T-helper 22 cell (primary cell): ENCODE results near the gene RRP9.

Experiments used
- DNase-seq: peaks from one replicate; pipeline ENCODE4 v3.0.0-alpha.2; 2020; ENCODE audit warnings: low read depth

RRP9 gene

DNA sequence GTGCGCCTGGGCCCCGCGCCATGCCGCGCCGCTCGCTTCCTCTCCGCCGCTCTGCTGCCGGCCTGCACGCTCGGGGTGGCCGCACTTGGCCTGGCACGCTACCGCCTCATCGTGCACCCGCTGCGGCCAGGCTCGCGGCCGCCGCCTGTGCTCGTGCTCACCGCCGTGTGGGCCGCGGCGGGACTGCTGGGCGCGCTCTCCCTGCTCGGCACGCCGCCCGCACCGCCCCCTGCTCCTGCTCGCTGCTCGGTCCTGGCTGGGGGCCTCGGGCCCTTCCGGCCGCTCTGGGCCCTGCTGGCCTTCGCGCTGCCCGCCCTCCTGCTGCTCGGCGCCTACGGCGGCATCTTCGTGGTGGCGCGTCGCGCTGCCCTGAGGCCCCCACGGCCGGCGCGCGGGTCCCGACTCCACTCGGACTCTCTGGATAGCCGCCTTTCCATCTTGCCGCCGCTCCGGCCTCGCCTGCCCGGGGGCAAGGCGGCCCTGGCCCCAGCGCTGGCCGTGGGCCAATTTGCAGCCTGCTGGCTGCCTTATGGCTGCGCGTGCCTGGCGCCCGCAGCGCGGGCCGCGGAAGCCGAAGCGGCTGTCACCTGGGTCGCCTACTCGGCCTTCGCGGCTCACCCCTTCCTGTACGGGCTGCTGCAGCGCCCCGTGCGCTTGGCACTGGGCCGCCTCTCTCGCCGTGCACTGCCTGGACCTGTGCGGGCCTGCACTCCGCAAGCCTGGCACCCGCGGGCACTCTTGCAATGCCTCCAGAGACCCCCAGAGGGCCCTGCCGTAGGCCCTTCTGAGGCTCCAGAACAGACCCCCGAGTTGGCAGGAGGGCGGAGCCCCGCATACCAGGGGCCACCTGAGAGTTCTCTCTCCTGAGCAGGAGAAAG is 14.4 kb upstream of the RRP9 start:
- DNase-seq = no peak

DNA sequence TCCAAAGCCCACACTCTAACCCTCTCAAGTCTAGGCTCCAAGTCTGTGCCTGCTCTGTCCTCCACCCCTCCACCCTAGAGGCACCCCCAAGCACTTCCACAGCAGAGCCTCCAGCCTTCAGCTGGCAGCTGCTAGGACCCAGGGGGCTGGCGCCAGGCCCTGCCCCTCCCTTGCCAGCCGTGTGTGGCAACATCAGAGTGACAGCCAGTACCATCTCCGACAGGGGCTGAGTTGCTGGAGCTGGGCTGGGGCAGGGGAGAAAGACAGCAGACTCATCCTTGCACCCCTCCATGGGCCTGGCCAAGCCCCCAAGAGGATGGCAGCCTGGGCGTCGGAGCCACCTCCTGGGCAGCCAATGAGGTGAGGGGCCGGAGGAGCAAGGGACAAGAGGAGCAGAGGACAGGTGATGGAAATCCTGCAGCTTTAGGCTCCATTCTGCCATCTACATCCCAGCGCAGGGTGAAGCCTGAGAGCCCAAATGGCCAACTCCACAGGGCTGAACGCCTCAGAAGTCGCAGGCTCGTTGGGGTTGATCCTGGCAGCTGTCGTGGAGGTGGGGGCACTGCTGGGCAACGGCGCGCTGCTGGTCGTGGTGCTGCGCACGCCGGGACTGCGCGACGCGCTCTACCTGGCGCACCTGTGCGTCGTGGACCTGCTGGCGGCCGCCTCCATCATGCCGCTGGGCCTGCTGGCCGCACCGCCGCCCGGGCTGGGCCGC is 13.6 kb upstream of the RRP9 start, which contains the start of gene GPR62:
TSS of gene GPR62 (plus strand) at position 207 of the 718 bp plus-strand sequence. CDS start at position 479, 272 bp downstream.
- no peak for DNase-seq

DNA sequence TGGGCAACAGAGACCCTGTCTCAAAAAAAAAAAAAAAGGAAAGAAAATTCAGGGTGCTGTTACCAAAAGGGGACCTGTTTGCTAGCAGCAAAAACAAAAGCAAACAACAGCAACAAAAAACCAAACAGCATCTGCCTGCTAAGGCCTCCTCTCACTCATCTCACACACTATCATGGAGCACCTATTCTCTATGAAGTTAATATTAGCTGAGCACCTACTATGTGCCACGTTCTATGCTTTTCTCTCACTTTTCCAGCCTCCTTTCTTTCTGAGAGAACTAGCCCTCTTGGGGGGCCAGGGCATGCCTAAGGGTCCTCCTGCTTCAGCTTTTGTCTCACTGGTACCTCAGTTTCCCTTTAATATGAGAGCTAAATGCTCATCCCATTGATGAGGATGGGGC is 13.0 kb upstream of the RRP9 start:
- DNase-seq = no peak

DNA sequence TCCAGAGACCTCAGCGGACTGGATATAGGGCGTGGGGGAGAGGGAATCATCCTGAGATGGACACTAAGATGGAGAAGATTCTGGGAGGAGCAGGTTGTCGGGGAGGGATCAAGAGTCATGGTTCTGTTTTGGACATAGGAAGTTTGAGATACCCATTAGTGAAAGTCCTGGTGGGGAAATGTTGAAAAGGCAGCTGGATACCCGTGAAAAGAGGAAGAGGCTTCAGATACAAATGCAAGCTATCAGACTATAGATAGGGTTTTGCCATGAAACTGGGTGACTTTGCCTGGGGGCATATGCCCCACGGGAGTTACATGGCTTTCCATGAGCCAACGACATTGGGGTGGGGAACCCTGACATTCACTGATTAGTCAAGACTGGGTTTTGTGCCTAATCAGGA is 12.4 kb upstream of the RRP9 start:
- no peak for DNase-seq

DNA sequence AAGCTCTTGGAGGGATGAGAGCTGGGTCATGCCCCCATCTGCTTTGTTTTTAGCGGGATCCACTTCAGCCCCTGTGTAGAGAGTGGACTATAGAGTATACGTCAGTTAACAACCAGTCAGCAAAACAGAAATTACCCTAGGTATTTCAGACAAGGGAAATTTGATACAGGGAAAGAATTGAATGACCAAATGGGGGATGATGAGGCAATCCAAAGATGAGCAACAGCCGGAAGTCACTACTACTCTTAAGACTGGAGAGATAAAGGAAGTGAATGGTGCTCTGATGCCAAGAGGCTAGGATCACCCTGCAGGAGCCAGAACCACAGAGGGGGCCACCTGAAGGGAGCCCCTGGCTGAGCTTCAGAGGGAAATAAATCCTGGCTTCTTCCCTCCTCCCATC is 11.7 kb upstream of the RRP9 start:
- no peak for DNase-seq

DNA sequence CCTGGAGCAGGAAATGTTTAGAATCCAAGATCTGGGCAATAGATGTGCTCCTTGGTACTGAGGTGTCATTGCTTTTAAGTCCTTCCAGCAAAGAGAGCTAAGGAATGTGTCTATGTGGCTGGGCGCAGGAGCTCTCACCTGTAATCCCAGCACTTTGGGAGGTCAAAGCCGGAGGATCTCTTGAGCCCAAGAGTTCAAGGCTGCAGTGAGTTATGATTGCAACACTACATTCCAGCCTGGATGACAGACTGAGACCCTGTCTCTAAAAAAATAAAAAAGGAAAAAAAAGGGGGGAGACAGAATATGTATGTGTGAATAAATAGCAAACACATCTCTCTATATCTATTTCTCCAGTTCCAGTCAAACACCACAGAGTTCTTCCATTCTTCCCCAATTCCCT is 9.2 kb upstream of the RRP9 start:
- DNase-seq = no peak

DNA sequence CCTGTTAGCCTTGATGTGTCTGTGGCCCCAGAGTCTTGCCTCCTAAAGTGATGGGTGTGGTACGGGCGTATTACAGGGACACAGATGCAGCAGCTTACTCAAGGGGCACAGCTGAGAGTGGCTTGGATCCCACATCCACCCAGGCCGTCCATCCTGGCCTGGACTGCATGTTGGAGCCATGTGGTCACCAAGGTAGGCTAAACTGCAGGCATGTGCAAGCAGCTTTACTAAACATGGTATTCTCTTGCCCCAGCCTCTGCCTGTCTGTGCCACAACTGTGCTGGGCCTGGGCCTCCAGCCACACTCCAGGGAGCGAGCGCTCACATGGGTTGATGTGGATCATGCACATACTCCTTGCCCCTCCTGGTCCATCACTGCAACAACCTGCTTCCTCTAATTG is 7.4 kb upstream of the RRP9 start:
- DNase-seq = no peak

DNA sequence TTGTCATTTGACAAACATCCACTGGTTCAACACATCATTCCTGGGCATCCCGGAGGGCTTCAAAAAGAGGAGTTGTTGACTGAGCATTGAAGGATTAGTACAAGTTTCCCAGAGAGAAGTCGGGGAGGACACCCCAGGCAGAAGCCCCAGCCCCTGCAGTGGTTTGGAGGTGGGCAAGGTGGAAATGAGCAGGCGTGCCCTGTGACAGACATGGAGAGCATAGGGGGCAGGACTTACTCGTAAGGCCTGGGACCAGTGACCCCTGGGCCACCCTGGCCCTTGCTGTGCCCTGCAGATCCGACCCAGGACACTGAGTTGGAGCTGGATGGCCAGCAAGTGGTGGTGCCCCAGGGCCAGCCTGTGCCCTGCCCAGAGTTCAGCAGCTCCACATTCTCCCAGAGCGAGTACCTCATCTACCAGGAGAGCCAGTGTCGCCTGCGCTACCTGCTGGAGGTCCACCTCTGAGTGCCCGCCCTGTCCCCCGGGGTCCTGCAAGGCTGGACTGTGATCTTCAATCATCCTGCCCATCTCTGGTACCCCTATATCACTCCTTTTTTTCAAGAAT is 6.4 kb upstream of the RRP9 start:
- DNase-seq = no peak

DNA sequence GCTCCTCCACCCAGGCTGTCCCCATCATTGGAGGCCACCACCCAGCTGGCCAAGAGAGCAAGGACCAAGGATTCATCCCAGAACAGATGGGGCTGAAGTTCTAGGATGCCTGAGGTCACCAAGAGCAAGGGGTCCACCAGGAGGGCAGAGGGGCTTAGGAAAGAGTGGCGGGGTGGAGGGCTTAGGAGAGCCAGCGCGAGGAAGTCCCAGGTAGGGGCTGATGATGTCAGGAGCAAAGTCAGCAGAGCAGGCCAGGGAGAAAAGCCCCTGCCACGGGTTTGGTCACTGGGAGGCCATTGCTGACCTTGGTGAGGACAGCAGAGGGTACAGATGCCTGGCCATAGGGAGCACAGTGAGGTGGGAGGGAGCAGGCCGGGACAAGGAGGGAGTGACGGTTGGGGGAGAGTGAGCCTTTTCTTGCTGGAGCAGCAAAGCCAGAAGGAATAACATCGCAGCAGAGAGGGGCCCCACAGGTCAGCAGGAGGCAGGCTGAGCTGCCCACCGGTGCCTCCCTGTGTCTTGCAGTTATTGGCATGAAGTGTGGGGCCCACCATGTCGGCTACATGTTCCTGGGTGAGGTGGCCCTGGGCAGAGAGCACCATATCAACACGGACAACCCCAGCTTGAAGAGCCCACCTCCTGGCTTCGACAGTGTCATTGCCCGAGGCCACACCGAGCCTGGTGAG is 5.7 kb upstream of the RRP9 start:
- no peak for DNase-seq

DNA sequence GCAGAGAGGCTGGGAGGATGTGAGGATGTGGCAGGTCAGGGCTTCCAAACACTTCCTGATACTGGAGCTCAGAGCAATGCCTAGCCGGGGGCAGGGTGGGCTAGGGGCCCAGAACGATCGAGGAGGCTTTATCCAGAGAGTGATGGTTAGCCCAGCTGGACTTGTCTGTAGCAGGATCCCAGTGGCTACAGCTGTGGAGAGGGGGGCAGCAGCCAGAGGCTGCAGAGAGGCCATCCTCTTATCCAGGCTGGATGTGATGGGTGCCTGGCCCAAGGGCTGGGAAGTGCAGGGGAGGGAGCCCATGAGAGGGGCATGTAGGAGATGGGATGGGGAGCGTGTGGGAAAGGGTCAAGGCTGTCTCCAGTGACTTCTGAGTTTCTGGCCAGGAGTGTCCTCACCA is 5.1 kb upstream of the RRP9 start:
- no peak for DNase-seq

DNA sequence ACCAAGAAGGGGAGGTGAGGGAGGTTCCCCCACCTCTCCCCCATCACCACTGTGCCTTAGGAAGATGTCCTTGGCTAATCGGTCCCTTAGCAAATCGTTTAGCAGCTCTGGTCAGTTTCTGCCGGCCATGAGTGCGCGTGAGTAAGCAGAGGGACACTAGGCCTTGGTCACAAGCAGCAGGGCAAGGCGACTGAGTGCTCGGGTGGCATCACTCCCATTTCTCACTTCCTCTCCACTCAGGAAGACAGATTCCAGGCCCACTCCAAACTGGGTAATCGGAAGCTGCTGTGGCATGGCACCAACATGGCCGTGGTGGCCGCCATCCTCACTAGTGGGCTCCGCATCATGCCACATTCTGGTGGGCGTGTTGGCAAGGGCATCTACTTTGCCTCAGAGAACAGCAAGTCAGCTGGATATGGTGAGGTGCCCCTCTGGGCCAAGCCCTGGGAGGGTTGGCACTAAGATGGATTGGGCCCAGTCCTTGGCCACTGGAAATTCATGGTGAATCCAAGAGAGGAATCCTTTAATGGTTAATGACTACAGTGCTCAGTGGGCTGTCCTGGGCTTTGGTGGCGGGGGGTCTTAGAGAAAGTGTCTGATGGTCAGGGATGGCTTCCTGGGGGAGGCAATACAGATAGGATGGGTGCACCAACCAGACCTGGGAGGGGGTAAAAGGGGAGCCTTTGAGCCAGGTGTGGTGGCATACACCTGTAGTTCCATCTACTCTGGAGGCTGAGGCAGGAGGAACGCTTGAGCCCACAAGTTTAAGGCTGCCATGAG is 4.4 kb upstream of the RRP9 start:
- no peak for DNase-seq

DNA sequence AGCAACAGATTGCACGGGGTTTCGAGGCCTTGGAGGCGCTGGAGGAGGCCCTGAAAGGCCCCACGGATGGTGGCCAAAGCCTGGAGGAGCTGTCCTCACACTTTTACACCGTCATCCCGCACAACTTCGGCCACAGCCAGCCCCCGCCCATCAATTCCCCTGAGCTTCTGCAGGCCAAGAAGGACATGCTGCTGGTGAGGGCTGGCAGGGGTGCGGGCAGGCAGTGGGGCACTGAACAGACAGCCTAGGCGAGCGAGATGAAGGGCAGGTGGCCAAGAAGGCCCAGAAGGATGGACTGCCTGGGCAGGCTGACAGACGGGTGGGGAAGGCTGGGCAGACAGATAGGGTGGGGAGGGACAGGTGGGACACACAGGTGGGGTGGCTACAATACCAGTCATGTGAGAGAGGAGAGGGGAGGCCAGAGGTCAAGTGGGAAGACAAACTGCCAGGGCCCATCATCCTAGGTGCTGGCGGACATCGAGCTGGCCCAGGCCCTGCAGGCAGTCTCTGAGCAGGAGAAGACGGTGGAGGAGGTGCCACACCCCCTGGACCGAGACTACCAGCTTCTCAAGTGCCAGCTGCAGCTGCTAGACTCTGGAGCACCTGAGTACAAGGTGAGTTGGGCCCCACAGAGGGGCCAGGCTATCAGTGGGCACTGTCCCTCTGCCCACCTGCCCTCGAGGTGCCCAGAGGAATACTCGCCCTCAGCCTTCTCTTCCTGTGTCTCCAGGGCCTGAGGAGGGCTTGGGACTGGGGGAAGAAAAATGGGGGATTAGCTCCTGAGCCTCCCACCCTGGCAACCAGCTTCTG is 3.5 kb upstream of the RRP9 start:
- DNase-seq = no peak

DNA sequence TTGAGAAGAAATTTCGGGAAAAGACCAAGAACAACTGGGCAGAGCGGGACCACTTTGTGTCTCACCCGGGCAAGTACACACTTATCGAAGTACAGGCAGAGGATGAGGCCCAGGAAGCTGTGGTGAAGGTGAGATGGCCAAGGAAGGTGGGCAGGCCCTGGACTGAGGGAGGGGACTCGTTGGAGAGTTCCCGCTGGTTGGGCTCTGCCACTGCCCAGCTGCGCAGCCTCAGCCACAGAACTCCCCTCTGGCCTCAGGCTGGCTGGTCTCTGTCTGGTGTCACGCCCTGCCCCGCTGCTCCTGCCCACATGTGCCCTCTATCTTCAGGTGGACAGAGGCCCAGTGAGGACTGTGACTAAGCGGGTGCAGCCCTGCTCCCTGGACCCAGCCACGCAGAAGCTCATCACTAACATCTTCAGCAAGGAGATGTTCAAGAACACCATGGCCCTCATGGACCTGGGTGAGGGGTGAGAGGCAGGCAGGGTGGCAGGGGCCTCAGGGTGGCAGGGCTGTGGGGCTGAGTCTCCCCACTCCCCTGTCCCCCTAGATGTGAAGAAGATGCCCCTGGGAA is 2.8 kb upstream of the RRP9 start:
- no peak for DNase-seq

DNA sequence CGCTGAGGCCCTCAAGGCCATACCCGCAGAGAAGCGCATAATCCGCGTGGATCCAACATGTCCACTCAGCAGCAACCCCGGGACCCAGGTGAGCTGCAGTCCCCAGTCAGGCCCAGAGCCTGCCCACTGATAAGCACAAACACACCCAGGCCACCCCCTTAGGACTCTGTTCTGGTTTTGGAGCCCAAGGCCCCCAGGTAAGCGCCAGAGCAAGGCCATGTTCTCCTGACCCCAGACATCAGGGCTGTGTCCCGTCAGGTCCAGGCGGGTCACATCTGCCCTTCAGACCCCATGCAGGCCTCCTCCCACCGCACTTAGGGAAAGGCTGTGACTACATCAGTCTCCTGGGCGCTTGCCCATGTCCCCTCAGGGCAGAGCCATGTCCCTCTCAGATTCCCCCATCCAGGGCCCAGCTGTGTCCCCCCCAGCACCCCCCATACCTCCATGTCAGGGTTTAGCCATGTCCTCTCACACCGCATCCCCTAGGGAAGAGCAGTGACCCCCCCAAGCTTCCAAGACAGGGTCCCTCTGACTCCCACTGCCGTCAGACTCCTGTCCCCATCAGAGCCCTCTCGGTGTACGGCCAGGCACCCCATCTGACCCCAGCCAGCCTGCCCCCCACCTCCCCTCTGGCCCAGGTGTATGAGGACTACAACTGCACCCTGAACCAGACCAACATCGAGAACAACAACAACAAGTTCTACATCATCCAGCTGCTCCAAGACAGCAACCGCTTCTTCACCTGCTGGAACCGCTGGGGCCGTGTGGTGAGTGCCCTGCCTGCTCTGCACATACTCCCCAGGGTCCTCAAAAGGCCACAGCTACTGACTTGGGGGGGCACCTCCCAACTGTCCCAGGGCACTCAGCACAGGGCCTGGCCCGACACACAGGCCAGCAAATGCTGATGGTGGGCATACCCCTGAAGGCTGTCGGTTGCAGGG is 2.0 kb upstream of the RRP9 start:
- DNase-seq = no peak

DNA sequence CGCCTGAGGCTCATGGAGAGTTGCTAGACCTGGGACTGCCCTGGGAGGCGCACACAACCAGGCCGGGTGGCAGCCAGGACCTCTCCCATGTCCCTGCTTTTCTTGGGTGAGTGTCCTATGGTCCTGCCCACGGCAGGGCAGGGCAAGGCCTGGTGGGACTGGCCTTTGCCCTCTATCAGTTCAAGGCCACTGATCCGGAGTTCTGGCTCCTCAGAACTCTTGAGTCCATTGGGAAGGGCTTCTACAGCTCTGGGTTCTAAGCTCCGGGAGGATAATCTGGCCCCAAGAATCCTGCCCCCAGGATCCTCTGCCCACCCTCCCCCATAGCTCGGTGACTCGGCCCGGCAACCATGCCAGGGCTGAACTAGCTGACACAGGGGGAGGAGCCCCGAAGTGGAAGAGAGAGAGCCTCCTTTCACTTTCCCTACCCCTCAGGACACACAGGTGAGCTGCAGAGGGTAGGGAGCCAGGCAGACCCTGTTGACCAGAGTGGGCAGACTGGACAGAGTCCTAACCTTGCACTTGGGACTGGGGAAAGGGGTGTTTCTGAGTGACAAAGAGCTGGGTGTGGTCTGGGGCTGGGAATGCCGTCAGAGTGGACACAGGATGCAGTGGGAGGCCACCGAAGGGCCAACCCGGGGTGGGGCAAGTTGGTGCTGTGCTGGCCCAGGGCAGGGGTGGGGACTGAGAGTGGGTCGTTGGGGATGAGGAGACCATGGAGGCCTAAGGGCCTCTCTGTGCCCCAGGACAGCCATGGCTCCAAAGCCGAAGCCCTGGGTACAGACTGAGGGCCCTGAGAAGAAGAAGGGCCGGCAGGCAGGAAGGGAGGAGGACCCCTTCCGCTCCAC is 1.1 kb upstream of the RRP9 start:
- DNase-seq = no peak

DNA sequence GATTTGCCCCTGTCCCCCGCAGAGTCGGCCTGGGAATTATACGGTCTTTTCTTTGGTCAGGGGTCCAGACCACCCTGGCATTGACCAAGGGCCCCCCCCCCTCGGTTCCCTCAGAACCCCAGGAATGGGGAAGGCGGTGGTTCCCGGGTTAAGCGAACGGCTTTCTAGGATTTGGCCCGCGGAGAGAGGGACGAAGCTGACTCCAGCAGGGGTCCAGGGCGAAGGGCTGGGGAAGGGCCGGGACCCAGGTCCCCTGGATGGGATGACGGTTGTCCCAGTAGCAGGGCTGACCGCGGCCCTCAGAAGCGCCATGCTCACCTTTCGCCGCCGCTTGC is 274 bp downstream of the RRP9 start:
- DNase-seq = no peak

DNA sequence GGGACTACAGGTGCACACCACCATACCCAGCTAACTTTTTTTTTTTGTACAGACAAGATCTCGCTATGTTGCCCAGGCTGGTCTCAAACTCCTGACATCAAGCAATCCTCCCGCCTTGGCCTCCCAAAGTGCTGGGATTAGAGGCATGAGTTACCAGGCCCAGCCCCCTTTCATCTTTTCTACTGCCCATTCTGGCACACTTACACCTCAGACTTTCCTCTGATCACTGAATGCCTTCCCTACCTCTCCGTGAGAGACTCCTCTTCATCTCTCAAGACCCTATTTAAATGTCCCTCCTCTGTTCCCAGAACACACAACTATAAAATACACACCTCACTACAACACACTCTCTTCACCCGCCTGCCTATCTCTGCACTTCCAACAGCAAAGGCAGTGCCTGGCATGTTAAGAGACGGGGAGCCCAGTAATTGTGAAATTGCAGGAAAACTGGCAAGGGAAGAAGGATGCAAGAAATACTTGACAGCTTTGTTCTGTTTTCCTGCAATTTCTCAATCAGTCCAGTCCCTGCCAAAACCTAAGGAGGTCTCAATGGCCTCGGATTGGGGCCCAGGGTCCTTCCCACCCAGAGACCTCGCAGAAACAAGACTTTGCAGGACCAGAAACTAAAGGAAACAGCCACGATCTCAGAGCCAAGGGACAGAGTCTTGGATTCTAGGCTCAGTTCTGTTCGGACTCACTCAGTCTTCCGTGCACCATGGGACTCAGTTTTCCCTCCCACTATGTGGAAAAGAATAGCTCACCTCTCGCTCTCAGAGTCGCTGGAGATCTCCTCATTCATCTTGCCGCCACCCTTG is 849 bp downstream of the RRP9 start:
- no peak for DNase-seq
